HG02610 (cell line): ENCODE results near the gene RXFP4.

Experiments used
- ATAC-seq: cut with Tn5 transposase; IDR thresholded peaks from one replicate; pipeline ENCODE4 v1.9.1; 2021; ENCODE audit warnings: mild to moderate bottlenecking, moderate library complexity; ENCODE audit not compliant: unreplicated experiment

The RXFP4 gene

DNA sequence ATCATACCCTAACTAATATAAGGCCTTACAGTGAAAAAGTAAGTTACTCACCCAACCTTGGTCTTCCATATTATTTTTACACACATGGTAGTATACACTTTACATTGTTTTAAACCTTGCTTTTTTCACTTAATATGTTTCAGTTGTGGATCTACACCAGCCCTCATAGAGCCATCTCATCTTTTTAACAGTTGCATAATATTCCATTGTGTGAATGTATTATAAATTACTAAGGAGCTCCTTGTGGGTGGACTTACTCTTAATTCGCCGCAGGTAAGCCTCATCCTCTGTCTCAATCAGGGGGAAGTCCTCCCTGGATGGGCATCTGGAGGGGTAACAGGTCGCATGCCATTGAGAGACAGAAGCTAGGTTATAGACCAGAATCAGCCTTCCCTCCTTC, 13.2 kb downstream of the RXFP4 start:
- no peak for ATAC-seq

DNA sequence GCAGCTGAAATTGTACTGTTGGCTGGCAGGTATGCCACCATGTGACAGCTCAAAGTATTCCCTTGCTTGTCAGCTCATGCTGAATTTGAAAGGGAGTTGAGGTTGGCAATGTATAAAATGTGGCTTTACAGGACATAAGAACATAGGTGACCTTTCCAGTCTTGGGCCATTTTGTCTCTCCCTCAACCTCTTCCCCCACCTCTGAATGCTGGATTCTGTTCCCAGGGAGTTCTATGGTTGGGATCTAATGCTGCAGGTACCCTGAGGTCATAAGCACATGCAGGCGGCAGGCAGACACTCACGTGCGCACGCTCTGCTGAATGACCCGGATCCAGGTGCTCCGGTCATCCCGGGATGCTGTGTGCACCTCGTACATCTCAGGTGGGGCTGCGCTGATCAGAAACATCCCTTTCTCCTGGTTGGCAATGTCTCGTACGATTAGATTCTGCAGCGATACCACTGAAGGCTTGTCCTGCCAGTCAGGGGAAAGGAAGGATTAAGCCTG, 16.0 kb downstream of the RXFP4 start:
- ATAC-seq = no peak

DNA sequence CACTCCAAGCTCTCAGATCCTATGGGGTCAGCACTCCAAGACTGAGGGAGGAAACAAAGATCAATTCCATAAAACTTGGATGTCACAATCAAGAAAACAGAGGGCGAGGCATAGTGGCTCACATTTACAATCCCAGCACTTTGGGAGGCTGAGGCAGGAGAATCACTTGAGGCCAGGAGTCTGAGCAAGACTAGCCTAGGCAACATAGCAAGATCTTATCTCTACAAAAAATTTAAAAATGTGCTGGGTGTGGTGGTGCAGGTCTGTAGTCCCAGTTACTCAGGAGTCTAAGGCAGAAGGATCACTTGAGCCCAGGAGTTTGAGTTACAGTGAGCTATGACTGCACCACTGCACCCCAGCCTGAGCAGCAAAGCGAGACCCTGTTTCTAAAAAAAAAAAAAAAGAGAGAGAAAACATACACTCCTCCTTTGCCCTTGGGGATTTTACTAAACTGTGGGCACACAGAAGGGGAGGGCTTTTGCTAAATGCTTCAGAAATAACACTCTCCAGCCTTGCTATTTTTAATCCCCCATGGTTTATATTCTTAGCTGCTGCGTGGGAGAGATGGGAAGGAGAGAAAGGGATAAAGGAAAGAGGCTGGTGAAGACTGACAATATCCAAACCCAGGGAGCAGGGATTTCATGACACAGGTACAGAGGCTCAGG, 18.8 kb downstream of the RXFP4 start:
- ATAC-seq = no peak

DNA sequence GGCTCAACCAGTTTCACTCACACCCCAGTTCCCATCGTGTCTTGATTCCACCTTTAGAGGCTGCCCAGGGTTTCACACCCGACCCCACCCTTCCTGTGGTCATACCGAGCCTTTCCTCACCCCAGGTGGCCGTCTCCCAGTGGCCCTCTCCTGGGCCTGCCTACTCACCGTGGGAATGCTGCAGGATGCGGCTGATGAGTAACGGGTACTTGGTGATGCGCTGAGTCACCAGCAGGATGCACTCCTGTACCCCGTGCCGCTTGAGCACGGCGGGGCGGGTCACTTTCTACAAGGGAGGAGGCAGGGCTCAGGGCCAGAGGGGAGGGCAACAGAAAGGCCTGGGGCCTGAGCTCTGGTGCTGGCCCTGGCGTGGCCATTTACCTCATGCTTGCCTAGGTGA, 20.5 kb downstream of the RXFP4 start:
- ATAC-seq = no peak

DNA sequence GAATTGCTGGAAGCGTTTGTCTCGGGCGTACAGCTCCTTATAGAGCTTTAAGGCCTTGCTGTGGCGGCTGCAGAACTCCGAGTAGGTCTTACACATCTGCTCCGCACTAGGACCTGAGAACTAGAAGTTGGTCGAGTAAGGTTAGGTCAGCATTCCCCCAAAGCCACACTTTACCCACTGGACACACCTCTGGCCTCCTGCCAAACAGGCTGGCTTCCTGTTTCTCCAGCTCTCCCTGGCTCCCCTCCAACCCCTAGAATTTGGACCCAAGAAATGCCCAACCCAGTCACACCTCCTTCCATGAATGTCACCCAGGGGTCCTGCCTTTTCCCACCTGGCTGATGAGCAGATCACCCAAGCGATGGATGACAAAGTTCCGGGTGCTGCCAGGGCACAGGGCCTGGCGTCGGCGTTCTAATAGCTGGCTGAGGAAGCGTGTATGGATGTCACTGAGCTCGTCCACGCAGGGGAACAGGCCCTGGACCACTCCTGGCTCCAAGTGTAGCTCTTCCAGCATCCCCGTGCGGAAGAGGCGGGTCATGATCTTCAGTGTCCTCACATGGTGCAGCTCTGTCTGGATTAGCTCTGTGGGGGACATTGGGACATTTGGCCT, 21.3 kb downstream of the RXFP4 start:
- no peak for ATAC-seq

DNA sequence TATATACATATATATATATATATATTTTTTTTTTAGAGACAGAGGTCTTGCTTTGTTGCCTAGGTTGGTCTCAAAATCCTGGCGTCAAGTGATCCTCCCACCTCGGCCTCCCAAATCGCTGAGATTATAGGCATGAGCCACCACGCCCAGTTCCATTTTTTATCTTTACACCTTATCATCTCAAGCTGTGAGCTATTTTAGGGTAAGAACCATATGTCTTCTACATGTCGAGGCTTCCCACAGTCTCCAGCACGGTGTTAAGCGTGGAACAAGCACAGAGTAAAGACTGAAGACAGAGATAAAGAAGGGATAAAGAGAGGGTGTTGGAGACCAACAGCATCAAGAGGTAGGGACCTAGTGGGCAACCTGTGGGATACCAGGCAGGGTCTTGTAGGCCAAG, 22.8 kb downstream of the RXFP4 start:
- no peak for ATAC-seq

DNA sequence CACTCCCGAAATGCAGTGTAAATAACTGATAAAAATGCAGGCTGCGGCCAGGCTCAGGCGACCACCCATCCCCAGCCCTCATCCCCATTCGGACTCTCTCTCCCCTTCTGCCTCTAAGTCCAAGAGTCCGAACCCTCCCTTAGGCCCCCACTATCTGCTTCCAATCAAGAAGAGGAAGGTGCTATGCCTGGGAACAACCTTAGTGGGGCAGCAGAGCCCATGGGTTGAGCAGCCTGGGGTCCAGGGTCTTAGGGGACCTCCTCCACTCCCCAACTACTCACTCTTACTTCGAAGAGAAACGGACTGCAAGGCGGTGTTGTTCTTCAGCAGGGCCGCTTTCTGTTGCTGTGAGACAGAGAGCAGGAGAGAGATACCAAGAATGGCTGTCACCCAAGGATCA, 24.7 kb downstream of the RXFP4 start:
- ATAC-seq = no peak

DNA sequence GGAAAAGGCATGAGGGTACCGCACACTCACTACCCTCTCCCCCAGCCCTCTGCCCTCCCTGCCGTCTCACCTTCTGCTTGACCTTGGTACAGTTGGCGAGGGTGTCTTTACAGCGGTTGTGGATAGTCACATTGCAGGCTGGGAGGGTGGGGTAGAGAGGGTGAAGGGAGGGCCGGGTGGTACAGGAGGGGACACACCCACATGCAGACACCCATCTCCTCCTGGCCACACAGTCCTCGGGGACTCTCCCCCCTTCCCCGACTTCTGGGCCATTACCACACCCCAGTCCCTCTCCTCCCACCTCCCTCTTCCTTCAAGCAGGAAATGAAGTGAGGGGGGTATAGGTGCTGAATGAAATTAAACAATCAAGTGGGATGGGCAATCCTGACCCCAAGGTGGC, 25.3 kb downstream of the RXFP4 start:
- no peak for ATAC-seq

DNA sequence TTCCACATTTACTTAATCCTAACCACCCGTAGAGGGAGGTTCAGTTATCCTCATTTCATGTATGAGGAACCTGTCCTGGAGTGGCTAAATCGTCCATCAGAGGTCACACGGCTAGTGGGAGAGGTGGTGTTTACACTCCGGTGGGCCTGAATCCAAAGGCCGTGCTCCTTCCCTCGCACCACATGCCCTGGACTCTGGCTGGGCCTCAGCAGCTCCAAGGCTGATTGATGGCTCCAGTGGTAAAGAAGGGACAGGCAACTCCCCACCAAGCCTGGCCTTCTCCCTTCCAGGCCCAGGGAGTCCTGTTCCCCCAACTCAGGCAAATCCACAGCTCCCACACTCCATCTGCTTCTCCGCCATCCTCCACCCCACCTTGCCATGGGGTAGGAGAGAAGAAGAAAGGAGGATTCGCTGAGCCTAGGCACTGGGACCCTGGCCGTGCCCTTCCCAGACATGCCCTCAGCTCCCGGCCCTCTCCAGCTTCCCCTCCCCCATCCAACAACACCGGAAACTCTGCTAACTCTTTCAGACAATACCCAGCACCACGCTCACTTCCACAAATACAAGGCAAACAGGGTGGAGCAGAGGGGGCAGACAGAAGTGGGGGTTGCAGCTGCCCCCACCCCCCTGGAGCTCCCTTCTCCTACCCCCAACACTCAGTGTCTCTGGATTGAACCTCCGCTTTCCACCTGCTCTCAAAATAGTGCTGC, 26.1 kb downstream of the RXFP4 start:
- ATAC-seq = no peak

DNA sequence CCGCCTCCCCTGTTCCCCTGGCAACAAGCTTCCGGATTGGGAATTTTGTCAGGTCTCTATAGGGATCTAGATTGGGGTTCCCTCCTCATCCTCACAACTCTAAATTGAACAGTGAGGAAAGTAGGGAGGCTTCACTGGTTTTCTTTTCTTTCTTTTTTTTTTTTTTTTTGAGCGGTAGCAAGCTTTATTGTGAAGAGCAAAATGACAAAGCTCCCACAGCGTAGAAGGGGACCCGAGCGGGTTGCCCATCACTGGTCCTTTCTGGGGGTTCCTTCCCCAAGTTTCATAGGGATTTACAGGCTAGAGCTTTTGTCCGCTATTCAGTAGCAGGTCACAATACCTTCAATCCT, 26.6 kb downstream of the RXFP4 start:
- no peak for ATAC-seq

DNA sequence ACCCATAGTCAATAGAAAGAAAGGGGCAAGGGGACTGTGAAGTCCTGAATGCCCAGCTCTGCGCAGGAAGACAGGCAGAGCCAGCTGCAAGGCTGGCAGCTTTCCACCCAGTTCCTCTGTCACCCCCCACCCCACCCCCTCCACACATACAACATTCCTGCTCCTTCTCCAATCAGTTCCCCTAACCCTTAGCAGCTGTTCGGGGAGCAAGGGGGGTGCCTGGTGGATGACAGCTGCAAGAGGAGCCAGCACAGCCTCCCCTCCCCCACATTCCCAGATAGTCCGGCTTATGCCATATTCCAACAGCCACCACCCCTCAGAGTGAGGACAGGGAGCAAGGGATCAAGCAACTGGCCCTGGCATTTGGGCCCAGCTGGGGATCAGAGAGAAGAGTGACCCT, 27.2 kb downstream of the RXFP4 start:
- ATAC-seq = no peak

DNA sequence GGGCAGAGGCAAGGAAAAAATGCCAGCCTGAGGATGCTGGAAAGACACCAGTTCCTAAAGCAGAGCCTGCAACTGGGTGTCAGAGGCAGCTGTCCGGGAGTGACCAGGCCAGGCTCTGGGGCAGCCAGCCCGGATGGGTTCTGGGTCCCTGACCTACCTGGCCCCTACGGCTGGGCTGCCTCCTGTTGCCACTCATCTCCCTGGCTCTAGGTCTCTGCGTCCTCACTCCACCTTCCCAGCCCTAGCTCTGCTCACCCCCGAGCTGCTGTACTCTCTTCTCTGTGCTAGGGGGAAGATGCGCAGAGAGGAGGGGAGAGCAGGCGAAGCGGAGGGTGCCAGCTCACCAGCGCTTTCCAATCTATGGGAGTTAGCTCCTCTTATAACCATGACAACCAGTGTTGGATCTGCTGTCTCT, 27.9 kb downstream of the RXFP4 start:
- no peak for ATAC-seq

DNA sequence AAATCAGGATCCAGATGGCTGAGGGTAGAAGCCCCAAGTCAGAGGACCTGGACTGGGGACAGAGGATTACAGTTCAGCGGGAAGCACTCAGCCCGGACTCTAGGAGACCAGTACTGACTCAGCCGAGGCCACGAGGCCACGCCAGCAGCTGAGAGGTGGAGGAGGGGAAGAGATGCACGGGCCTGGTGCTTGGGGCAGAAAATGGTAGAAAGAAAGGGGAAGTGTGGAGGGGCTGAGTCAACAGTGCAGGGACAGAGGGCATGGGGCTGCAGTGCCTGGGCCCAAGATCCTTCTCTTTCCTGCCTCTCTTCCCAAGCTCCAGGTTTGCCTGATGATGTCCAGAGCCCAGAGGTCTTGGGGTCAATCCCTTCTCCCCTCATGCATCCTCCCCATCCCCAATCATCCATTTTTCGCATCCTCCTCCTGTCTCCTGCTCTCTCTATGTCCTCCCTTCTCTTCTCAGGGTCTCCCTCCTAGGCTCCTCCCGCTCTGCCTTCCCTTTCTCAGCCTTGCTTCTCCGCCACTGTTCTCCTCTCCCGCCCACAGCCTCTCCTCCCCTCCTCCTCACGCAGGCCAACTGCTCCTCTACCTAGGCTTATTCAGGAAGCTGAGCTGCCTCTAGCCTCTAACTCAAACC, 29.2 kb downstream of the RXFP4 start:
- ATAC-seq = peak; percentile 74

DNA sequence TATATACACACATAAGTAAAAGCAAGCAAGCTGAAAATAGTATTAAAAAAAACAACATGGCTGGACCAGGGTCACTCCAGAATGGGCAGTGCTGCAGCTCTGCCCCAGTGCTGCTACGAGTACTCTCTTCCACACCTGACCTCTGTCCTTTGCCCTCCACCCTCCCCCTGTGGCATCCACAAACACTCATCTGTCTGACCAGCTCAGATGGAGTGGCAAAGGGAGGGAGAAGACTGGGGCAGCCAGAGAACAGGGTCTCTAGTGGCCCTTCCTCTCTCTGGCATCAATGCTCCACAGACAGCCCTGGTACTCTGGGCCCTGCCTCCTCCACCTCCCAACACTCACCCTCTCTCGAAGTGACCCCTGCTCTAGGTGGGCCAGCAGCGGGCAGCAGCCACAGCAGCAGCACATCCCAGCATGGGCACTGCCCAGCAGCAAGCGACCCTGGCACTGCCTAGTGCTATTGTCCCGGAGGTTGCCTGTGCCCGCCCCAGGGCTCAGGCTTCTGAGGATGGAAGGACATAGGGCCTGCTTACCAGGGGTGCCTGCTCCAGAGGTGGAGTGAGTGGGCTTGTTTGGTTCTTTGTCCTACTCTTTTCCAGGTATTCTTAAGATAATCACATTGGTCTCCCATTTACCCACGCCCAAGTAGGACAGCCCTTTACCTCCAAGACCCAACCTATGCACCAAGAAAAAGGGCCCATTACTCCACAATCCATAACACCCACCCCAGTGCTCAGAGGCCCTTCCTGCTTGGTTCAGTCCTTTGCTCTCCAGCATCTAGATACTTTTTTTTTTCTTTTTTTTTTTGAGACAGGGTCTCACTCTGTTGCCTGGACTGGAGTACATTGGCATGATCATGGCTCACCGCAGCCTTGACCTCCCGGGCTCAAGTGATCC, 30.7 kb downstream of the RXFP4 start:
- ATAC-seq = no peak

DNA sequence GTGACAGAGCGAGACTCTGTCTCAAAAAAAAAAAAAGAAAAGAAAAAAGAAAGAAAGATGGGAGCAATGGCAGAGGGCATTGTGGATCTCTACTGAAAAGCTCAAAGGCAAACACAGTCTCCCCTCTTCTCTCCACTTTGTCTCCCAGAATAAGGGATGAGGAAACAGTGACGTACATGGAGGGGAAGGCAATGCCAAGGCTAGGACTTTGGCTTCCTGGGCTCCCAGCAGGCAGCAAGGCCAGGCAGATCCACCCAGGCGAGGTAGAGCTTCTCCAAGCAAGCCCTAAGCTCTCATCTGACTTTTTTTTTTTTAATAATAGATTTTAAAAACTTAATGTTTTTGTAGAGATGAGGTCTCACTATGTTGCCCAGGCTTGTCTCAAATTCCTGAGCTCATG, 32.3 kb downstream of the RXFP4 start:
- ATAC-seq = no peak

DNA sequence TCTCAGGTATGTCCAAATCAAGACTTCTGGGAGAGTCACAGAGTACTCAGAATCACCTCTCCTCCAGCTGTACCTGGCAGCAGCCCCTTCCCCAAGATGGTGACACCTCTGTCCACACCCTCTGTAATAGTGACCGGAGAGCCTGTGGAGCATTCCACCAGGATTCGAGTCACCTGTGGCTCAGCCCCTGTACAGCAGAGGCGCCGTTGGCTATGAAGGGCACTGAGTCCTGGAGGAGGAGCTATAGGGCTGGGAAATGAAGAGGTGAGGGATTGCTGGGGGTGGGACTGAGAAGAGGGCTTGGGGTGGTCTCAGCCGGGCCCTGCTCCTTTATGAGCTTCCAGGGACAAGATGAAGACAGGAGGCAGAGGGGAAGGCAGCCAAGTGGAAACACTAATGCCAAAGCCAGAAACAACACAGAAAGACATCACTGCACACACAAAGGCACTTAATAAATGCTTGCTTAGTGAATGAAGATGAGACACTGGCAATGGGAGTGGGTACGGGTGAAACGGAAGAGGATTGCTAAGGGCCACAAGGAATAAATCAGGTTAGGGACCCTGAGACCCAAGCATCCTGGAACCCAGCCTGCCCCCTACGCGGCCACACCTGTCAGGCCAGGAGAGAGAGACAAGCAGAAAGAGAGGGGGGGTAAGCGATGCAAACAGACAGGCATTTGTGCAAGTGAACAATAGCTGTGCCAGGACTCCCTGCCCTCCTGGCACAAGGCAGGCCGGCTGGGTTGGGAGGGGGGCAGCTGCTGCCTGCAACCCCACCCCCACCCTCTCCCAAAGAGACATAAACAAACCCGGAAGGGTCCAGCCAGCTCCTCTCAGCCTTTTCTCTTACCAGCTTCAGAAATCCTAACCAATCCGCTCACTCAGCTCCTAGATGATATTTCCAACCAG, 33.0 kb downstream of the RXFP4 start:
- ATAC-seq = no peak

DNA sequence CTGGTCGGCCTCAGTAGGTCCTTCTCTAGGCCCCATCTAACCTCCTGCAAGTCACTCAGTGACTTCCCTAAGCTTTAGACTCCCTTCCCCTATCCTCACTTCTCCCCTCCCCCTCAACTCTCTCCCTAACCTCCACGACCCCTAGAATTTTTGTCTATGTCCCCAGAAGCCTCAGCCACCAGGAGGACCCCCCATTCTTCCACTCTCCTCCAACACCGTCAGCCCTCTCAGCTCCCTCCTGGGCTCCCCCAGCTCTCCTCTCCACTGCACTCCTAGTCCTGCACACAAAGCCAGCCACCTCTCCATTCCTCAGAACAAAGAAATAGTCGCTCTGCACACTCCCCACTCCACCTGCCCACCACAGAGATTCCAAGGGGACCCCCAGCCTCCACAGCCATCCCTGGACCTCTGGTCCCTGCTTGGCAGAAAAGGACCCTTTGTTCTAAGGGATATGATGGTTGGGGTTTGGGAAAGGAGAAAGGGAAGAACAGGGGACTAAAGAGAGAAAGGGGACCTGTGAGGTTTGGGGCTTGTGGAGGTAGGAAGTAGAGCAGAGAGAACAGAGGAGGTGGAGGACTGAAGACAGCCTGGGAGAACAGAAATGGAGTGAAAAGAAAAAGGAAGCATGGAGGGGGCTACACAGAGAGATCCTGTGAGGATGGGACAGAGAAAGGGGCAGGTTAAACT, 34.1 kb downstream of the RXFP4 start:
- ATAC-seq = no peak

DNA sequence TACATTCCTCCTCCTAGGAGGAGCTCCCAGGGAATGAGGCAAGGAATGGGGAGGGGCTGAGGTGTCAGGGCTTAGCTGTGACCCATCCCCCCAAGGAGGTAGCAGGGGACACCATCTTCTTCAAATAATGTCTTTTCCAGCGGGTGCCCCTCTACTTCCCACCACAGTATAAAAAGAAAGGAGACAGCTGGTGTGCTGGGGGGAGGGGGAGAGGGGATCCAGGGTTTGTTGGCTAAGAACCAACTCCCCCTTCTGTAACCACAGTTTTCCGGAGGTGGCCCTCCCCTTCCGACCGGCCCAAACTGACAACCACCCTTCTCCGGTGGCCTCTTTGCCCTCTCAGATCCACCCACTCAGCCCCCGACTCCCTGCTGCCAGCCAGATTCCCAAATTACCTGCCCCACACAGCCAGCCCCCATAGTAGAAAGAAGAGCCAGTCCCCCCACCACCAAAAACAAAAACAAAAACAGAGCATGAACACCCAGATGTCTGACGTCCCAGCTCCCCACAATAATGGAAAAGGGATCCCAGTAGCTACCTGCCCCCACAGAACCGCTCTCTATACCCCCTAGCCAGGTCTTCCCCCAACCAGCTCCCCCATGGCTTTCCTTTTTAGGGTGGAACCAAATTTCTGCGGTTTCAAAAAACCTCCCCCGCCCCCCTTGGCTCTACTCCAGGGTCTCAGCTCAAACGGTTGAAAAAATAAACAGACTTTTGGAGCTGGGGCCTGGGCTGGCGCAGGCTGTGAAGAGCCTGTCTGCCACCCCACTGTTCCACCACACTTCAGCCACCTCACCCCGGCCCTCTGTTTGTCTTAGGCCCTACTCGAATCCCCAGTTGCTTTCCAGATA, 34.8 kb downstream of the RXFP4 start:
- no peak for ATAC-seq
